Left renal cortex interstitium (tissue), 4 donors: ENCODE data around the gene PCSK6. TPM values are rescaled to one million over a fixed set of nuclear protein-coding genes. Genes with fewer than 3 reads are reported as not detected.

ENCODE experiments used
- DNase-seq, 4 donors: peaks; one replicate each; pipeline ENCODE4 v3.0.0-alpha.2; 2013; ENCODE audit warnings: low read depth in 4 of 4, low spot score in 2 of 4, missing footprints in 1 of 4
- polyA plus RNA-seq, 4 donors: library from polyadenylated mRNA; unstranded; fragments of 120-200 nt; gene quantifications; one replicate each; pipeline ENCODE4 v1.2.1, GENCODE V29; 2013; ENCODE audit not compliant: insufficient read length in 4 of 4

Gene PCSK6
- polyA plus RNA-seq, 4 donors, result 7.2 to 8.2 (median 8.1) TPM

GRCh38 chr15:101500865-101501551 is 11.5 kb upstream of the PCSK6 start:
- no peak for DNase-seq

GRCh38 chr15:101499863-101500713 is 10.6 kb upstream of the PCSK6 start:
- no peak for DNase-seq

GRCh38 chr15:101498717-101499480 is 9.4 kb upstream of the PCSK6 start:
- no peak for DNase-seq

GRCh38 chr15:101498076-101498716 is 8.7 kb upstream of the PCSK6 start:
- no peak for DNase-seq

- DNase-seq, result no peak
Measured at GRCh38 chr15:101497484-101498034, 8.1 kb upstream of the PCSK6 start.

- DNase-seq, result no peak
Measured at GRCh38 chr15:101497017-101497416, 7.5 kb upstream of the PCSK6 start.

- no peak for DNase-seq
Measured at GRCh38 chr15:101496198-101496986, 6.9 kb upstream of the PCSK6 start.

- no peak for DNase-seq
Measured at GRCh38 chr15:101495334-101496197, 6.1 kb upstream of the PCSK6 start.

- DNase-seq, result no peak
Measured at GRCh38 chr15:101494251-101494796, 4.8 kb upstream of the PCSK6 start.

- DNase-seq, result no peak
Measured at GRCh38 chr15:101492766-101493692, 3.5 kb upstream of the PCSK6 start.

GRCh38 chr15:101491734-101492640 is 2.5 kb upstream of the PCSK6 start:
- DNase-seq, result no peak

- DNase-seq, result no peak
Measured at GRCh38 chr15:101490922-101491733, 1.6 kb upstream of the PCSK6 start.

GRCh38 chr15:101490408-101490891 is 943 bp upstream of the PCSK6 start:
- DNase-seq, result no peak

GRCh38 chr15:101489237-101489598 is 289 bp downstream of the PCSK6 start:
- DNase-seq, result no peak
